ENCODE results near the gene HMGA1.

HMGA1 gene

GRCh38 chr6:34218691-34219090 is 18.0 kb upstream of the HMGA1 start:
- Histone ChIP-seq H2BK120ac (ENCODE audit: insufficient read depth, low read length, poor library complexity) (no peak overlapping the region), H2AFZ (ENCODE audit: insufficient read depth, low read length, poor library complexity) (no peak overlapping the region), H3K4ac (ENCODE audit: low read depth, low read length) (no peak overlapping the region), H2BK5ac (ENCODE audit: low read depth, low read length, poor library complexity) (no peak overlapping the region), H4K91ac (ENCODE audit: low read depth, low read length) (no peak overlapping the region), H3K27me3 (ENCODE audit: insufficient read depth, low read length) (no peaks in the 10 kb centered on the region), H4K8ac (ENCODE audit: low read depth, low read length) (no peak overlapping the region), H4K12ac (ENCODE audit: low read depth, low read length) (no peak overlapping the region), H3K9me3 (ENCODE audit: insufficient read depth, low read depth, low read length) (no peaks in the 10 kb centered on the region), H2AK5ac (ENCODE audit: low read length) (no peak overlapping the region), H3K4me1 (ENCODE audit: control insufficient read depth in 1 of 2, insufficient read depth in 2 of 2, low read length in 2 of 2) (peaks cover 5 to 6% of the 10 kb centered on the region in 2 experiments), H3K23ac (ENCODE audit: low read length) (no peak overlapping the region), H3K79me2 (ENCODE audit: control insufficient read depth, insufficient read depth, low read length, poor library complexity) (no peaks in the 10 kb centered on the region), H3K27ac (ENCODE audit: low read depth, low read length) (no peak overlapping the region), H3K4me3 (ENCODE audit: low read depth, low read length) (no peak overlapping the region), H3K18ac (ENCODE audit: low read length) (no peak overlapping the region), H3K4me2 (ENCODE audit: low read length) (no peak overlapping the region), H3K14ac (ENCODE audit: low read length) (no peak overlapping the region), H3K79me1 (ENCODE audit: low read length) (peaks cover 3% of the 10 kb centered on the region), H3K36me3 (ENCODE audit: control insufficient read depth in 1 of 2, insufficient read depth in 2 of 2, low read length in 2 of 2) (no peaks in the 10 kb centered on the region), H3K9ac (ENCODE audit: low read length) (no peak overlapping the region), H2BK12ac (ENCODE audit: low read length) (no peak overlapping the region)
- WGBS (ENCODE audit: extremely low coverage, insufficient coverage, insufficient read length): no CpG with 5 or more reads among the region's 2 CpGs
- DNase-seq: no peak

- WGBS (ENCODE audit: extremely low coverage, insufficient coverage, insufficient read length): no CpG with 5 or more reads among the region's 16 CpGs
- H4K91ac ChIP-seq (ENCODE audit: low read depth, low read length): peak overlapping the region; percentile 49
Observed at GRCh38 chr6:34223381-34223955, 13.2 kb upstream of the HMGA1 start.

GRCh38 chr6:34223956-34224940 is 12.4 kb upstream of the HMGA1 start:
- H3K4me1 ChIP-seq (ENCODE audit: control insufficient read depth in 1 of 2, insufficient read depth in 2 of 2, low read length in 2 of 2): peaks cover 24 to 30% of the 10 kb centered on the region in 2 experiments
- H2BK12ac ChIP-seq (ENCODE audit: low read length): peak overlapping the region; percentile 2
- H3K9me3 ChIP-seq (ENCODE audit: insufficient read depth, low read depth, low read length): peaks cover 2% of the 10 kb centered on the region
- H2AK5ac ChIP-seq (ENCODE audit: low read length): peak overlapping the region; percentile 3
- peak overlapping the region; percentile 92 for H4K8ac ChIP-seq (ENCODE audit: low read depth, low read length)
- H3K27ac ChIP-seq (ENCODE audit: low read depth, low read length): peak overlapping the region; percentile 74
- no peaks in the 10 kb centered on the region for H3K27me3 ChIP-seq (ENCODE audit: insufficient read depth, low read length)
- peak overlapping the region; percentile 68 for H3K4me3 ChIP-seq (ENCODE audit: low read depth, low read length)
- peak overlapping the region; percentile 78 for H4K12ac ChIP-seq (ENCODE audit: low read depth, low read length)
- peak overlapping the region; percentile 82 for H2BK120ac ChIP-seq (ENCODE audit: insufficient read depth, low read length, poor library complexity)
- peaks cover 2% of the 10 kb centered on the region for H3K79me2 ChIP-seq (ENCODE audit: control insufficient read depth, insufficient read depth, low read length, poor library complexity)
- peak overlapping the region; percentile 14 for H2AFZ ChIP-seq (ENCODE audit: insufficient read depth, low read length, poor library complexity)
- peak overlapping the region; percentile 31 for H3K4ac ChIP-seq (ENCODE audit: low read depth, low read length)
- peak overlapping the region; percentile 78 for H3K9ac ChIP-seq (ENCODE audit: low read length)
- H3K18ac ChIP-seq (ENCODE audit: low read length): peak overlapping the region; percentile 26
- peaks cover 18% of the 10 kb centered on the region for H3K79me1 ChIP-seq (ENCODE audit: low read length)
- no peak overlapping the region for H3K23ac ChIP-seq (ENCODE audit: low read length)
- peak overlapping the region; percentile 71 for H2BK5ac ChIP-seq (ENCODE audit: low read depth, low read length, poor library complexity)
- DNase-seq: peak; percentile 95 to 96
- H3K36me3 ChIP-seq (ENCODE audit: control insufficient read depth in 1 of 2, insufficient read depth in 2 of 2, low read length in 2 of 2): no peaks in the 10 kb centered on the region
- peak overlapping the region; percentile 83 for H3K4me2 ChIP-seq (ENCODE audit: low read length)
- peak overlapping the region; percentile 48 for H3K14ac ChIP-seq (ENCODE audit: low read length)
- peak overlapping the region; percentile 96 for H4K91ac ChIP-seq (ENCODE audit: low read depth, low read length)
- WGBS (ENCODE audit: extremely low coverage, insufficient coverage, insufficient read length): no CpG with 5 or more reads among the region's 55 CpGs

More at GRCh38 chr6:34223381-34223955, 13.2 kb upstream of the HMGA1 start:
- DNase-seq: peak; percentile 50 to 79
- Histone ChIP-seq H3K18ac (ENCODE audit: low read length) (peak overlapping the region; percentile 70), H4K12ac (ENCODE audit: low read depth, low read length) (peak overlapping the region; percentile 36), H3K36me3 (ENCODE audit: control insufficient read depth in 1 of 2, insufficient read depth in 2 of 2, low read length in 2 of 2) (no peaks in the 10 kb centered on the region), H3K4me1 (ENCODE audit: control insufficient read depth in 1 of 2, insufficient read depth in 2 of 2, low read length in 2 of 2) (peaks cover 24 to 27% of the 10 kb centered on the region in 2 experiments), H3K27me3 (ENCODE audit: insufficient read depth, low read length) (no peaks in the 10 kb centered on the region), H3K79me1 (ENCODE audit: low read length) (peaks cover 18% of the 10 kb centered on the region), H2BK12ac (ENCODE audit: low read length) (peak overlapping the region; percentile 44), H2BK5ac (ENCODE audit: low read depth, low read length, poor library complexity) (no peak overlapping the region), H2AFZ (ENCODE audit: insufficient read depth, low read length, poor library complexity) (peak overlapping the region; percentile 88), H4K8ac (ENCODE audit: low read depth, low read length) (peak overlapping the region; percentile 91), H3K4me2 (ENCODE audit: low read length) (peak overlapping the region; percentile 47), H3K23ac (ENCODE audit: low read length) (no peak overlapping the region), H2BK120ac (ENCODE audit: insufficient read depth, low read length, poor library complexity) (peak overlapping the region; percentile 35), H3K14ac (ENCODE audit: low read length) (peak overlapping the region; percentile 58), H3K9me3 (ENCODE audit: insufficient read depth, low read depth, low read length) (peaks cover 2% of the 10 kb centered on the region), H2AK5ac (ENCODE audit: low read length) (no peak overlapping the region), H3K27ac (ENCODE audit: low read depth, low read length) (peak overlapping the region; percentile 25), H3K4ac (ENCODE audit: low read depth, low read length) (no peak overlapping the region), H3K9ac (ENCODE audit: low read length) (no peak overlapping the region), H3K79me2 (ENCODE audit: control insufficient read depth, insufficient read depth, low read length, poor library complexity) (peaks cover 2% of the 10 kb centered on the region), H3K4me3 (ENCODE audit: low read depth, low read length) (peak overlapping the region; percentile 37)

DNA sequence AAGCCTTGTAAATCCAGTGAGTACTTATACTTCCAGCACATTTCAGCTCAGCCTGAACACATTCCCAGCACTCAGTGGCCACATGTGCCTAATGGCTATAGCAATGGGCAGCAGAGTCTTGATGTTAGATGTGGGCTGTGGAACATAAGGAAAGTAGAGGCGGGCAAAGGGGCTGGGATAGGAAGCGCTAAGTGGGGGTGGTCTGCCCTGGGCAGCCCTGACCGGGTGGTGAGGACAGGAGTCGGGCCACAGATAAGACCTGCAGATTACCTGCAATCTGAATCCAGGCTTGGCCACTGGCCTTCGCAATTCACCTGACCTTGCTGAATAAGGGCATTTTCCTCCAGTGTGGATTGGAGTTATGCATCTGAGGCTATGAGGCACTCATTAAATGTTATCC is 11.1 kb upstream of the HMGA1 start:
- H3K79me2 ChIP-seq (ENCODE audit: control insufficient read depth, insufficient read depth, low read length, poor library complexity): peaks cover 2% of the 10 kb centered on the region
- no peak overlapping the region for H4K8ac ChIP-seq (ENCODE audit: low read depth, low read length)
- H2AFZ ChIP-seq (ENCODE audit: insufficient read depth, low read length, poor library complexity): no peak overlapping the region
- H3K4me3 ChIP-seq (ENCODE audit: low read depth, low read length): no peak overlapping the region
- H3K23ac ChIP-seq (ENCODE audit: low read length): no peak overlapping the region
- H3K27ac ChIP-seq (ENCODE audit: low read depth, low read length): no peak overlapping the region
- H3K4ac ChIP-seq (ENCODE audit: low read depth, low read length): no peak overlapping the region
- peaks cover 18% of the 10 kb centered on the region for H3K79me1 ChIP-seq (ENCODE audit: low read length)
- H2BK12ac ChIP-seq (ENCODE audit: low read length): peak overlapping the region; percentile 55
- H3K27me3 ChIP-seq (ENCODE audit: insufficient read depth, low read length): no peaks in the 10 kb centered on the region
- H3K14ac ChIP-seq (ENCODE audit: low read length): no peak overlapping the region
- no peak overlapping the region for H2AK5ac ChIP-seq (ENCODE audit: low read length)
- H3K18ac ChIP-seq (ENCODE audit: low read length): no peak overlapping the region
- peaks cover 2% of the 10 kb centered on the region for H3K9me3 ChIP-seq (ENCODE audit: insufficient read depth, low read depth, low read length)
- H2BK5ac ChIP-seq (ENCODE audit: low read depth, low read length, poor library complexity): no peak overlapping the region
- H3K36me3 ChIP-seq (ENCODE audit: control insufficient read depth in 1 of 2, insufficient read depth in 2 of 2, low read length in 2 of 2): no peaks in the 10 kb centered on the region
- no peak overlapping the region for H2BK120ac ChIP-seq (ENCODE audit: insufficient read depth, low read length, poor library complexity)
- H4K12ac ChIP-seq (ENCODE audit: low read depth, low read length): no peak overlapping the region
- H4K91ac ChIP-seq (ENCODE audit: low read depth, low read length): no peak overlapping the region
- no peak overlapping the region for H3K9ac ChIP-seq (ENCODE audit: low read length)
- no peak for DNase-seq
- H3K4me2 ChIP-seq (ENCODE audit: low read length): no peak overlapping the region
- peaks cover 24 to 32% of the 10 kb centered on the region in 2 experiments for H3K4me1 ChIP-seq (ENCODE audit: control insufficient read depth in 1 of 2, insufficient read depth in 2 of 2, low read length in 2 of 2)
- WGBS (ENCODE audit: extremely low coverage, insufficient coverage, insufficient read length): no CpG with 5 or more reads among the region's 5 CpGs
